Esophagus squamous epithelium (tissue), 5 donors: ENCODE data around the gene NME5. TPM values are rescaled to one million over a fixed set of nuclear protein-coding genes. Genes with fewer than 3 reads are reported as not detected.

Experiments used
- DNase-seq: peaks from one replicate; lab custom pipeline; 2025; lab: John Stamatoyannopoulos, UW
- H3K27ac ChIP-seq, 4 donors: fragments of 200-600 bp; sonication (generic); one replicate each; pipeline ENCODE4 v1.5.1; 2016 to 2019; ENCODE audit warnings: mild to moderate bottlenecking in 1 of 4
- H3K27me3 ChIP-seq, 4 donors: fragments of 200-600 bp; sonication (generic); 1 replicate in 3 of 4; 2 replicates in 1 of 4; pipeline versions ENCODE4 v1.5.1 to v1.6.0; 2017 to 2021; ENCODE audit warnings: antibody characterized with exemption in 1 of 4
- H3K36me3 ChIP-seq, 3 donors: fragments of 200-600 bp; sonication (generic); one replicate each; pipeline ENCODE4 v1.5.1; 2016 to 2019
- H3K4me1 ChIP-seq, 3 donors: fragments of 200-600 bp; sonication (generic); one replicate each; pipeline ENCODE4 v1.5.1; 2017 to 2019
- H3K4me3 ChIP-seq, 4 donors: fragments of 200-600 bp; sonication (generic); 1 replicate in 3 of 4; 2 replicates in 1 of 4; pipeline ENCODE4 v1.5.1; 2016 to 2019; ENCODE audit warnings: mild to moderate bottlenecking in 2 of 4, moderate library complexity in 1 of 4
- H3K9me3 ChIP-seq, 3 donors: fragments of 200-600 bp; sonication (generic); one replicate each; pipeline ENCODE4 v1.5.1; 2016 to 2019
- POLR2A ChIP-seq, 4 donors: fragments of 450-650 bp; IDR thresholded peaks; one replicate each; pipeline ENCODE4 v1.6.1; 2017; ENCODE audit warnings: antibody characterized with exemption in 4 of 4, mild to moderate bottlenecking in 4 of 4, moderate library complexity in 3 of 4
- WGBS, 2 donors: methylation state at CpG; one replicate each; pipeline ENCODE4 v1.1.5; 2018; 5-methylcytosine and 5-hydroxymethylcytosine counted together
- intact Hi-C: fragments of 100-400 bp; cut with DNase I; formaldehyde crosslinking; loops from one replicate; pipeline ENCODE4 v1.15.0; 2022
- total RNA-seq, 4 donors: library from RNA; depleted of rRNA; stranded (reverse); fragments of >200 nt; gene quantifications; one replicate each; pipeline ENCODE4 v1.1.0, GENCODE V29; 2016
- TF ChIP-seq, protein P1 (sequence below), 6 experiments: fragments of 450-650 bp in 4 of 6; fragments of 200-600 bp in 2 of 6; sonication (generic) in 2 of 6; IDR thresholded peaks; one replicate each; pipeline ENCODE4 v1.5.1; 2016 to 2019; ENCODE audit warnings: antibody characterized with exemption in 6 of 6, mild to moderate bottlenecking in 4 of 6, moderate library complexity in 4 of 6
- donor health status: DM: yes; HTN: yes; CAD: no.

NME5 gene
- total RNA-seq, 4 donors from 2014 or later = 0.38 to 3.0 (median 0.61) TPM; not detected in 1

DNA sequence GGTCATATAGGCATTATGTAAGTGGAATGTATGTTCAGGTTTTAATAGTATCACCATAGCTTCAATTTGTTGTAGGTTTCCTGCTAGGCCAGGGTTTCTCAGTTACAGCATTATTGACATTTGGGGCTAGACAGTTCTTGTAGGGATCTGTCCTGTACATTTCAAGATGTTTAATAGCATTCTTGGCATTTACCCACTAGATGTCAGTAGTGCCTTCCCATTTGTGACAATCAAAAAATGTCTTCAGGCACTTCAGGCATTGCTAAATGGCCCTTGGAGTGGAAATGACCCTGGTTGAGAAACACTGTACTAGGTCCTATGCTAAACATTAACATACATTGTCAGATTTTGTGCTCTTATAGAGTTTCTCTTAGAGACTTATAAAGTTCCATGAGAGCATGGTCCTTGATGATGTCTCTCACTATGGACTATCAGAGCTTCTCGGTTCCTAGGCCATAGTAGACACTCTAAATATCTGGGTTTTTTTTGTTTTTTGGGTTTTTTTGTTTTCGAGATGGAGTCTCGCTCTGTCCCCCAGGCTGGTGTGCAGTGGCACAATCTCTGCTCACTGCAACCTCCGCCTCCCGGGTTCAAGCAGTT lies 41.1 kb upstream of the NME5 start:
- no peak for DNase-seq
- no peaks in the 10 kb centered on the region for H3K9me3 ChIP-seq
- H3K4me1 ChIP-seq = peaks cover 16 to 38% (median 16%) of the 10 kb centered on the region in 3 donors
- H3K4me3 ChIP-seq = no peak overlapping the region
- intact Hi-C loops = no loop called here
- H3K27me3 ChIP-seq = no peaks in the 10 kb centered on the region
- no peak for TF ChIP-seq POLR2A (IDR thresholded peaks at IDR 0.05)
- TF ChIP-seq, protein P1, sequence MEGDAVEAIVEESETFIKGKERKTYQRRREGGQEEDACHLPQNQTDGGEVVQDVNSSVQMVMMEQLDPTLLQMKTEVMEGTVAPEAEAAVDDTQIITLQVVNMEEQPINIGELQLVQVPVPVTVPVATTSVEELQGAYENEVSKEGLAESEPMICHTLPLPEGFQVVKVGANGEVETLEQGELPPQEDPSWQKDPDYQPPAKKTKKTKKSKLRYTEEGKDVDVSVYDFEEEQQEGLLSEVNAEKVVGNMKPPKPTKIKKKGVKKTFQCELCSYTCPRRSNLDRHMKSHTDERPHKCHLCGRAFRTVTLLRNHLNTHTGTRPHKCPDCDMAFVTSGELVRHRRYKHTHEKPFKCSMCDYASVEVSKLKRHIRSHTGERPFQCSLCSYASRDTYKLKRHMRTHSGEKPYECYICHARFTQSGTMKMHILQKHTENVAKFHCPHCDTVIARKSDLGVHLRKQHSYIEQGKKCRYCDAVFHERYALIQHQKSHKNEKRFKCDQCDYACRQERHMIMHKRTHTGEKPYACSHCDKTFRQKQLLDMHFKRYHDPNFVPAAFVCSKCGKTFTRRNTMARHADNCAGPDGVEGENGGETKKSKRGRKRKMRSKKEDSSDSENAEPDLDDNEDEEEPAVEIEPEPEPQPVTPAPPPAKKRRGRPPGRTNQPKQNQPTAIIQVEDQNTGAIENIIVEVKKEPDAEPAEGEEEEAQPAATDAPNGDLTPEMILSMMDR (IDR thresholded peaks at IDR 0.05) = peak in 3 of 6 experiments; percentile 18 to 54 (median 24)
- peaks cover 0 to 60% (median 0%) of the 10 kb centered on the region in 3 donors for H3K36me3 ChIP-seq
- H3K27ac ChIP-seq = no peak overlapping the region
- 73 to 75% methylated on average over 5 of the region's 5 CpGs for WGBS, 2 donors

DNA sequence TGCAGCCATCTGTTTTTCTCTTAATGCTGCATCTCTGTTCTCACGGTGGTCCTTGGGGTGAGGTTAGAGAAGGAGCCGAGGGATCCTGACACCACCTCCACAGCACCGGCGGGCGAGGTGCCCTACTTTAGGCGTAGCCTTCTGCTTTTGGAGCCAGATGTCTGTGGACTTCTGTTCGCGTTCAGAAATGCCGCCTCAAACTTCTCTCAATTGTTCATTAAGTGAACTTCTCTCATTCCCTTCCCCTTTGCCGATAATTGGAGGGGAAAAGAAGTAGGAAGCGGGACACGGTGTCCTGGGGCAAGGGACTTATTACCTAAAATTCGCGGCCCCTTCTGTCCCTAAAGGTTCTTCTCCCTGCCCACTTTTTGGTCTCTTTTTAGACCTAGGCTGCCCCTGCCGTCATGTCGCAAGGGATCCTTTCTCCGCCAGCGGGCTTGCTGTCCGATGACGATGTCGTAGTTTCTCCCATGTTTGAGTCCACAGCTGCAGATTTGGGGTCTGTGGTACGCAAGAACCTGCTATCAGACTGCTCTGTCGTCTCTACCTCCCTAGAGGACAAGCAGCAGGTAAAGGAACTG lies 40.1 kb upstream of the NME5 start:
- 1 to 3% methylated on average over 18 to 21 of the region's 23 CpGs for WGBS, 2 donors
- peaks cover 16 to 38% (median 16%) of the 10 kb centered on the region in 3 donors for H3K4me1 ChIP-seq
- DNase-seq = no peak
- peak overlapping the region; percentile 66 to 90 (median 73) for H3K4me3 ChIP-seq
- H3K9me3 ChIP-seq = no peaks in the 10 kb centered on the region
- H3K27me3 ChIP-seq = no peaks in the 10 kb centered on the region
- H3K36me3 ChIP-seq = peaks cover 0 to 60% (median 0%) of the 10 kb centered on the region in 3 donors
- peak overlapping the region in 3 of 4 donors; percentile 58 to 92 (median 92) for H3K27ac ChIP-seq
- intact Hi-C loops = no loop called here
- no peak for TF ChIP-seq POLR2A (IDR thresholded peaks at IDR 0.05)
- TF ChIP-seq, protein P1 (IDR thresholded peaks at IDR 0.05) = no peak

DNA sequence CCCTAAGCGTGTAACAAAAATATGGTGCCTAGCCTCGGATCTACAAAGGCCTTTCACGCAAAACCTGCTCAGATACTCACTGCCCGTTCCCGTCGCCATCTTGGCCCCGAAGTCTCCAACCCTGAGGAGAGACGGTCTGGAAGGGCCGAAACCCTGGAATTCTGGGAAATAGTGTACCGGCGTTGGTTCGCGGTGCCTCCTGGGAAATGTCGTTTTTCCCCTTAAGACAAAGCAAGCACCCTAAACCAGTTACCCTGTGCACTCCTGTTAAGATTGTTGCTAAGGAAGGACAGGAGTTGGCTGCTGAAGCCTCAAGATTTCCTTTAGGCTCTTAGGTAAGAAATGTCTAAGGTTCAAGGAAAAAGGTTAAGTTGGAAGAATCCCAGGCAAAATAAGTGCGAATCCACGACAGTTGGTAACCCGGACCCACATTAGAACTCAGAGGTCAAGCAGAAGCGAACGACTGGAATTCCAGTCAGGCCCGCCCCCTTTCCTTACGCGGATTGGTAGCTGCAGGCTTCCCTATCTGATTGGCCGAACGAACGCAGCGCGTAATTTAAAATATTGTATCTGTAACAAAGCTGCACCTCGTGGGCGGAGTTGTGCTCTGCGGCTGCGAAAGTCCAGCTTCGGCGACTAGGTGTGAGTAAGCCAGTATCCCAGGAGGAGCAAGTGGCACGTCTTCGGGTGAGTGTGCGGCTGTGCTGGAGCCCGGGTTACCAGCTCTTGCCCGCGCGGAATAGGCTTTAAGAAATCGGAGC lies 39.5 kb upstream of the NME5 start, which contains the start of the genes BRD8 and KIF20A:
BRD8 (minus strand) TSS at position 115 of the 761 bp plus-strand sequence; CDS start at position 99, 16 bp downstream.
KIF20A (plus strand) TSS at position 597 of the 761 bp plus-strand sequence. CDS start 569 bp downstream, outside the sequence.
- Histone ChIP-seq H3K27ac (peak within 1 kb of the TSS; percentile 71 to 92 (median 90)), H3K9me3 (no peaks in the 10 kb centered on the region), H3K4me1 (peaks cover 16 to 38% (median 16%) of the 10 kb centered on the region in 3 donors), H3K27me3 (no peaks in the 10 kb centered on the region), H3K36me3 (peaks cover 0 to 60% (median 0%) of the 10 kb centered on the region in 3 donors), H3K4me3 (peak within 1 kb of the TSS; percentile 66 to 90 (median 73))
- TF ChIP-seq POLR2A (IDR thresholded peaks at IDR 0.05) = peak in 2 of 4 donors; percentile 36 to 44
- TF ChIP-seq, protein P1 (IDR thresholded peaks at IDR 0.05) = peak in 1 of 6 experiments; percentile 38
- intact Hi-C loops = no loop called here
- 0% methylated on average over 31 to 35 of the region's 41 CpGs for WGBS, 2 donors
- DNase-seq = peak; percentile 73

DNA sequence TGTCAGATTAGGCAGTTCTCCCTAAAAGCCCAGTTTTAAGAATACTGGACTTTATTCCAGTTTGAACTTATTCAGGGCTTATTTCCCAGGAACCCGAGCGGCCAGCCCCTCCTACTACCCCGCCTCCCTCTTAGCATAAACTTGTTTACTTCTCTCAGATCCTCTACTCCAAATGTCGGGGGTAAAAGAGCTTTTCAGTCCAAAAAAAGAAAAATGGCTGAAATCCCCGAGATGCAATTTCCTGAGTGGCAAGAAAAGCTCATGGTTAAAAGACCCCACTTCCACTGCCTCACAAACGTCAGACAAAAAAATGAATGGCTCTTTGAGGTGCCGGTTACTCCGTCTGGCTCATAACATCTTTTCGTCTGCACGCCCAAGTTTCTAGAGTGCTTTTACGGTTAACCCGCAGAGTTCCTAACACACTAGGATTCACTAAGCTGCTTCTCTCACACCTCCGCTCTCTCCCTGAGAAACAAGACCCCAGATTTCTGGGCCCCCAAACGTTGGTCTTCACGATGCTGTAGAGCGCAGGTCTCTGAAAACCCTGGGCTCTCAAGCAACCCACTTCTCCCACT lies 38.8 kb upstream of the NME5 start:
- Histone ChIP-seq H3K9me3 (no peaks in the 10 kb centered on the region), H3K36me3 (peaks cover 0 to 61% (median 0%) of the 10 kb centered on the region in 3 donors), H3K4me3 (peak overlapping the region; percentile 66 to 90 (median 73)), H3K27ac (peak overlapping the region; percentile 71 to 92 (median 90)), H3K27me3 (no peaks in the 10 kb centered on the region), H3K4me1 (peaks cover 16 to 38% (median 16%) of the 10 kb centered on the region in 3 donors)
- intact Hi-C loops = no loop called here
- TF ChIP-seq, protein P1 (IDR thresholded peaks at IDR 0.05) = no peak
- no peak for TF ChIP-seq POLR2A (IDR thresholded peaks at IDR 0.05)
- no peak for DNase-seq
- 0% methylated on average over 16 of the region's 16 CpGs for WGBS, 2 donors
